ENCODE results near the gene ZFP69B.

ZFP69B gene

DNA sequence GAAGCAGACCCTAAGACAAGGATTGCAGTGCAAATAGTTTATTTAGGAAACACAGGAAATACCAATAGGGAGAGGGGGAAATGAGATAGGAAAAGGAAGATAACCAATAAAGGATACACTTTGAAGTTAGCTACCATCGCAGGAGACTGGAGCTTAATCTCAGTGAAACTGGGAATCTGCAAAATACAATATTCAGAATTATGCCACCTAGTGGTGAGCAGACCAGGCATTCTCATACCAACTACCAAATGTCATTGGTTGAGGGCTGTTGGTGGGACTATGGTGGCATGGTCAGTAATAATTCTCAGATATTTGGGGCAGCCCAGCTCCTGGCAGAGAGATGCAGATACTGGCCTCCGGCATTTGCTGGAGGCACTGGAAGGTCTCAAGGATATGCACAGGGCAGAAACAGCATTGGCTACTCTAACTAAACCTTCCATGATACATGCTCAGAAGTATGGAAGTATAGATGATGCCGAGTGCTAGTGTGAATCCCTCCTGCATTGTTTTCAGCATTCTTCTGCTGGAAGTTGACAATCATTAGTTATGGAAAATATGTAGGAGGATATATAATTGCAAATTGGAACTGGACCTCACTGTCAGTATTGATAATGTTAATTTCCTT, 11.8 kb upstream of the ZFP69B start:
- DNase-seq (ENCODE audit: low read depth) = peak; percentile 69
- Histone ChIP-seq H3K36me3 (ENCODE audit: control insufficient read depth, insufficient read depth, low read length, severe bottlenecking) (no peaks in the 10 kb centered on the region), H3K4me3 (ENCODE audit: low read length) (no peak overlapping the region), H3K27me3 (replicated peaks; ENCODE audit: control insufficient read depth, insufficient read depth, low read length) (no peaks in the 10 kb centered on the region), H3K9ac (ENCODE audit: low read length) (no peak overlapping the region), H3K4me1 (ENCODE audit: control insufficient read depth, insufficient read depth, low read length) (peaks cover 3% of the 10 kb centered on the region), H3K9me3 (ENCODE audit: control insufficient read depth, low read length) (no peaks in the 10 kb centered on the region)

DNA sequence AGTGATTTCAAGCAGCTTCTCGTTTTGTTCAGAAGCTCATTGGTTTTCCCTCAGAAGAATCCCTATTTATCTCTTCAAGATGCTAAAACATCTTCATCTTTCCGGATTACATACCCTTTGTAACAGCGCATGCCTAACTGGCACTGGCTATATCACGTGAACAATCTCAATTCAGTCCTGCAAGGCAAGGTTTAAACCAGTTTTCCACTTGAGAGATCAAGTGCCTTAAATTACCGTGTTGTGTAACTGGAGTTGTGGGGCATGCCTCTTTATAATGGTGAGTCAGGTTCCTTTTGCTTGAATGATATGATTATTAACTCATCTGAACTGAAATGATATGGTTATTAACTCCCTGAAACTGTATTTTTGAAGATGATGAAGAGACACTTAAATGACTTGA, 11.0 kb upstream of the ZFP69B start:
- no peak overlapping the region for H3K4me3 ChIP-seq (ENCODE audit: low read length)
- no peak overlapping the region for H3K9ac ChIP-seq (ENCODE audit: low read length)

DNA sequence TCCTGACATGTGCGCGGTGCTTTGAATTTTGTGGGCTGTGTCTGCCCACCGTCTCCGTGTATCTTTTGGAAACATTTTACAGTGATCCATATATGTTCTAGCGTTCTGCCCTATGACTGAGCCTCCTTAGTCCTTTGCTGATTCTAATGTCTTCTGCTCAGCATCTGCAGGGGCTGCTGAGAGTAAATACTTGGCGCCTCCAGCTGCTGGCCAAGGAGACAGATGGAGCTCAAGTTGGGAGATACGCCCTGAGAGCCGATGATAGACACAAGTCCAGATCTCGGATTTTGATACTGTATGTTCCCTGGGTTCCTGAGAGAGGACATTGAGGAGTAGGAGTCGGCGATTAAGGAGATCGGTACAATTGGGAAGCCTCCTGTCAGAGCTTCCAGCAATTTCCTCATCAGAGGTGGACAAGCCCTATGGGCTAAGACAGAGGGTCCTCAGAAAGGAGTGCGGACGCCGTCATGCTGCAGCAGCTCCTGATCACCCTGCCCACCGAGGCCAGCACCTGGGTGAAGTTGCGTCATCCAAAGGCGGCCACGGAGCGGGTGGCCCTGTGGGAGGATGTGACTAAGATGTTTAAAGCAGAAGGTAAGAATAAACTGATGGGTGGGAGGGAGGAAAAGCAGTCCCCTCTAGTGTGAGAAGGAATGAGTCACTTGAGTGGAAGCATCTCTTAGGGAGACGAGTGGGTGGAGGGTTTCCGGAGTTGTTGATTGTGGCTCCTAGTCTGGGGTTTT, 390 bp downstream of the ZFP69B start:
- Histone ChIP-seq H3K4me3 (ENCODE audit: low read length) (peak overlapping the region; percentile 89), H3K9ac (ENCODE audit: low read length) (peak overlapping the region; percentile 90), H3K36me3 (ENCODE audit: control insufficient read depth, insufficient read depth, low read length, severe bottlenecking) (peaks cover 2% of the 10 kb centered on the region), H3K4me1 (ENCODE audit: control insufficient read depth, insufficient read depth, low read length) (peaks cover 9% of the 10 kb centered on the region), H3K9me3 (ENCODE audit: control insufficient read depth, low read length) (peaks cover 20% of the 10 kb centered on the region), H3K27me3 (replicated peaks; ENCODE audit: control insufficient read depth, insufficient read depth, low read length) (no peaks in the 10 kb centered on the region)
- peak; percentile 48 for DNase-seq (ENCODE audit: low read depth)

More for the DNA sequence above, 11.0 kb upstream of the ZFP69B start:
- no peaks in the 10 kb centered on the region for H3K36me3 ChIP-seq (ENCODE audit: control insufficient read depth, insufficient read depth, low read length, severe bottlenecking)
- H3K4me1 ChIP-seq (ENCODE audit: control insufficient read depth, insufficient read depth, low read length) = no peaks in the 10 kb centered on the region
- no peak for DNase-seq (ENCODE audit: low read depth)
- no peaks in the 10 kb centered on the region for H3K27me3 ChIP-seq (replicated peaks; ENCODE audit: control insufficient read depth, insufficient read depth, low read length)
- H3K9me3 ChIP-seq (ENCODE audit: control insufficient read depth, low read length) = no peaks in the 10 kb centered on the region

DNA sequence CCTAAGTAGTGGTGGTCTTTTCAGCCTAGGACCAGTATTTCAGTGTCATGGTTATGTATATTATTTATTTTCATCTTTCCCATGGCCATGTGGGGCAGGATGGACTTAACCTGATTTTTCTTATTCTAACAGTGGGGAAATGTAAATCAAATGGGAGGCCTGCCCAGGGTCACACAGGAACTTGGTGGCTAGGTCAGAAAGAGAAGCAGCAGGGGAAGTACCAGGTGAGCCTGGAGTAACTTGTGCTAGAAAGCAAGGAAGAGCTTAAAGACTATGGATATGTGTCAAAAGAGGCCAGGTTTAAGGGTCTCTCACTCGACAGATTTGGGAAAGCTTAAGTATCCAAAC, 936 bp downstream of the ZFP69B start:
- H3K9me3 ChIP-seq (ENCODE audit: control insufficient read depth, low read length) = peaks cover 23% of the 10 kb centered on the region
- no peak for DNase-seq (ENCODE audit: low read depth)
- peak overlapping the region; percentile 89 for H3K4me3 ChIP-seq (ENCODE audit: low read length)
- no peak overlapping the region for H3K9ac ChIP-seq (ENCODE audit: low read length)
- no peaks in the 10 kb centered on the region for H3K27me3 ChIP-seq (replicated peaks; ENCODE audit: control insufficient read depth, insufficient read depth, low read length)
- H3K36me3 ChIP-seq (ENCODE audit: control insufficient read depth, insufficient read depth, low read length, severe bottlenecking) = peaks cover 3% of the 10 kb centered on the region
- H3K4me1 ChIP-seq (ENCODE audit: control insufficient read depth, insufficient read depth, low read length) = peaks cover 9% of the 10 kb centered on the region

DNA sequence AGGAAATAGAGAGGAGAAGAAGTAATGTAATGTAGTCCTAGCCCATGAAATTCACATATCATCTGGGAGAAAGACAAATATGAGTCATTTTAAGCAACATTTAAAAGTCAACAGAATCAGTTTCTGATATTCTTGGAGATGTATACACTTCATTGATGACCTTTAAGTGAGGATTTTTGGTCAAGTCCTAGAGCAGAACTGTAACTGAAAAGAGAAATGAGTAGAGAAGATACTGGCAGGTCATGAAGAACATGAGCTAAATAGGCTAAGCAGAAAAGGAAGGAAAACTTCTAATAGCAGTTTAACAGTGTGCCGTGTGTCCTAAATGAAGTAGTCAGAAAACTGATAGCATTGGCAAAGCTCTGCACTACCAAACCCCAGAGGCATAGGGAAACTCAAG, 4.6 kb downstream of the ZFP69B start:
- peaks cover 59% of the 10 kb centered on the region for H3K9me3 ChIP-seq (ENCODE audit: control insufficient read depth, low read length)
- H3K4me3 ChIP-seq (ENCODE audit: low read length) = peak overlapping the region; percentile 1

DNA sequence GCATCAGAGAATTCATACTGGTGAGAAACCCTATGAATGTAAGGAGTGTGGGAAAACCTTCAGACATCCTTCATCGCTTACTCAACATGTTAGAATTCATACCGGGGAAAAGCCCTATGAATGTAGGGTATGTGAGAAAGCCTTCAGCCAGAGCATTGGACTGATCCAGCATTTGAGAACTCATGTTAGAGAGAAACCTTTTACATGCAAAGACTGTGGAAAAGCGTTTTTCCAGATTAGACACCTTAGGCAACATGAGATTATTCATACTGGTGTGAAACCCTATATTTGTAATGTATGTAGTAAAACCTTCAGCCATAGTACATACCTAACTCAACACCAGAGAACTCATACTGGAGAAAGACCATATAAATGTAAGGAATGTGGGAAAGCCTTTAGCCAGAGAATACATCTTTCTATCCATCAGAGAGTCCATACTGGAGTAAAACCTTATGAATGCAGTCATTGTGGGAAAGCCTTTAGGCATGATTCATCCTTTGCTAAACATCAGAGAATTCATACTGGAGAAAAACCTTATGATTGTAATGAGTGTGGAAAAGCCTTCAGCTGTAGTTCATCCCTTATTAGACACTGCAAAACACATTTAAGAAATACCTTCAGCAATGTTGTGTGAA, 12.8 kb downstream of the ZFP69B start:
- Histone ChIP-seq H3K4me3 (ENCODE audit: low read length) (peak overlapping the region; percentile 64), H3K36me3 (ENCODE audit: control insufficient read depth, insufficient read depth, low read length, severe bottlenecking) (peaks cover 52% of the 10 kb centered on the region), H3K27me3 (replicated peaks; ENCODE audit: control insufficient read depth, insufficient read depth, low read length) (no peaks in the 10 kb centered on the region), H3K9ac (ENCODE audit: low read length) (no peak overlapping the region), H3K9me3 (ENCODE audit: control insufficient read depth, low read length) (peaks cover 99% of the 10 kb centered on the region), H3K4me1 (ENCODE audit: control insufficient read depth, insufficient read depth, low read length) (no peaks in the 10 kb centered on the region)
- no peak for DNase-seq (ENCODE audit: low read depth)

More for the DNA sequence above, 4.6 kb downstream of the ZFP69B start:
- Histone ChIP-seq H3K9ac (ENCODE audit: low read length) (no peak overlapping the region), H3K36me3 (ENCODE audit: control insufficient read depth, insufficient read depth, low read length, severe bottlenecking) (peaks cover 37% of the 10 kb centered on the region), H3K27me3 (replicated peaks; ENCODE audit: control insufficient read depth, insufficient read depth, low read length) (no peaks in the 10 kb centered on the region), H3K4me1 (ENCODE audit: control insufficient read depth, insufficient read depth, low read length) (peaks cover 6% of the 10 kb centered on the region)
- DNase-seq (ENCODE audit: low read depth) = no peak

DNA sequence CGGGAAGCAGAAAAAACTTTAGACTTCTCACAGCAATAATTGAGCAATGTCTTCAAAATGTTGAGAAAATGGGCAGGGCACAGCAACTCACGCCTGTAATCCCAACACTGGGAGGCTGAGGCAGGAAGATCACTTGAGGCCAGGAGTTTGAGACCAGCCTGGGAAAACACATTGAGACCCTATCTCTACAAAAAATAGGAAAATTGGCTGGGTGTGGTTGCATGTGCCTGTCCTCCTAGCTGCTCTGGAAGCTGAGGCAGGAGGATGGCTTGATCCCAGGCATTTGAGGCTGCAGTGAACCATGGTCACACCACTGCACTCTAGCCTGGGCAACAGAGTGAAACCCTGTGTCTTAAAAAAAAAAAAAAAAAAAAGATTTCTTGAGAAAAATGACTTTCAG, 19.1 kb downstream of the ZFP69B start:
- Histone ChIP-seq H3K4me1 (ENCODE audit: control insufficient read depth, insufficient read depth, low read length) (no peaks in the 10 kb centered on the region), H3K36me3 (ENCODE audit: control insufficient read depth, insufficient read depth, low read length, severe bottlenecking) (peaks cover 6% of the 10 kb centered on the region), H3K27me3 (replicated peaks; ENCODE audit: control insufficient read depth, insufficient read depth, low read length) (no peaks in the 10 kb centered on the region), H3K4me3 (ENCODE audit: low read length) (peak overlapping the region; percentile 22), H3K9ac (ENCODE audit: low read length) (no peak overlapping the region), H3K9me3 (ENCODE audit: control insufficient read depth, low read length) (peaks cover 86% of the 10 kb centered on the region)
- no peak for DNase-seq (ENCODE audit: low read depth)

DNA sequence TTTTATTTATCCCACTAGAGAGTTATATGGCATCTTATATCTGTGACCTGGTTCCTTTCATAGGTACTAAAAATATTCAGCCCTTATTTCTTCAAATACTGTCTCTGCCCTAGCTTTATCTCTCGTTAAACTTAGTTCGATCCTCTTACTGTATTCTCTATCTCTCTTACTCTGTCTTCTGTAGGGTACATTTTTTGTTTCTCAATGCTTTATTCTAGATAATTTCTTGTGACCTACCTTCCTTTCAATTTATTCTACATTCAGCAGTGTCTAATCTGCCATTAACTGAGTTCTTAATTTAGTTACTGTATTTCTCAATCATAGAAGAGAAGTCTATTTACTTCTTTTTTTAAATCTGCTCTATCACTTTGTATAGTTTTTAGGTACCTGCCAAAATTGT, 25.0 kb downstream of the ZFP69B start:
- DNase-seq (ENCODE audit: low read depth) = no peak
- H3K9ac ChIP-seq (ENCODE audit: low read length) = no peak overlapping the region
- H3K36me3 ChIP-seq (ENCODE audit: control insufficient read depth, insufficient read depth, low read length, severe bottlenecking) = no peaks in the 10 kb centered on the region
- peaks cover 9% of the 10 kb centered on the region for H3K4me1 ChIP-seq (ENCODE audit: control insufficient read depth, insufficient read depth, low read length)
- no peaks in the 10 kb centered on the region for H3K27me3 ChIP-seq (replicated peaks; ENCODE audit: control insufficient read depth, insufficient read depth, low read length)
- H3K9me3 ChIP-seq (ENCODE audit: control insufficient read depth, low read length) = peaks cover 47% of the 10 kb centered on the region
- peak overlapping the region; percentile 35 for H3K4me3 ChIP-seq (ENCODE audit: low read length)

DNA sequence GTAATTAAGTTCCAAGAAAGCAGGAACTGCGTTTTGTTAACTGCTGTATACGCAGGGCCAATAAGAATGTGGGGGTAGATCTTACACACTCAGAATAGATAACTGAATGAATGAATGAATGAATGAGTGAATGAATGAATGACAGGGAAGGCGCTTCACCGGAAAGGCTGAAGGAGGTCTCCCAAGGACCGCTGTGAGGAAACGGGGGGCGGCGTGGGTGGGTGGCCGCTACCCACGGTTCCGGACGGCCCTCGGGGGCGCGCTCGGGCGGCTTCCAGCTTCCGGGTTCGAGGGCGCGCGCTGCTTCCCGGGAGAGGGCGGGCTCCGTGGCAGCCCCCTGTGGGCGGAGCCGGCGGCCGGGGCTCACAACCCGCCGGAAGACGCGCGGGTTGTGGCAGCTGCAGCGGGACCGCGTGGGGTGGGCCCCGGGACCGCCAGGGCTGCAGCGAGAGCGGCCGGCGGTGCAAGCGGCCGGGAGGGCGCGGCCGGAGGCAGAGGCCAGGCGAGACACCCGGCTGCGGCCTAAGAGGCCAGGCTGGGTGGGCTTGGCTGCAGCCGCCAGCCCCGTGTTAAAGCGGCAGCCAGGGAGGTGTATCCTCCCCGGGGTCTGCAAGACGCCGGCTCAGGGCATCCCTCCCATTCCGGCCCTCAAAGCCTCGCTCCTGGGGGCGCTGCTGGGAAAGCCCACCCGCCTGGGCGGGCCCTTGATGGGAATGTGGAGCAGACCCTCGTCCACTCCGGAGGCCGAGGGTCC, 26.8 kb downstream of the ZFP69B start, which contains the start of gene ZFP69:
Gene ZFP69, plus strand, starts transcription at position 367 of the 754 bp plus-strand sequence. CDS start 2,072 bp downstream, outside the sequence.
- Histone ChIP-seq H3K9me3 (ENCODE audit: control insufficient read depth, low read length) (peaks cover 40% of the 10 kb centered on the region), H3K27me3 (replicated peaks; ENCODE audit: control insufficient read depth, insufficient read depth, low read length) (no peaks in the 10 kb centered on the region), H3K4me3 (ENCODE audit: low read length) (peak within 1 kb of the TSS; percentile 93), H3K9ac (ENCODE audit: low read length) (peak within 1 kb of the TSS; percentile 89), H3K36me3 (ENCODE audit: control insufficient read depth, insufficient read depth, low read length, severe bottlenecking) (peaks cover 3% of the 10 kb centered on the region), H3K4me1 (ENCODE audit: control insufficient read depth, insufficient read depth, low read length) (peaks cover 9% of the 10 kb centered on the region)
- DNase-seq (ENCODE audit: low read depth) = peak; percentile 87

DNA sequence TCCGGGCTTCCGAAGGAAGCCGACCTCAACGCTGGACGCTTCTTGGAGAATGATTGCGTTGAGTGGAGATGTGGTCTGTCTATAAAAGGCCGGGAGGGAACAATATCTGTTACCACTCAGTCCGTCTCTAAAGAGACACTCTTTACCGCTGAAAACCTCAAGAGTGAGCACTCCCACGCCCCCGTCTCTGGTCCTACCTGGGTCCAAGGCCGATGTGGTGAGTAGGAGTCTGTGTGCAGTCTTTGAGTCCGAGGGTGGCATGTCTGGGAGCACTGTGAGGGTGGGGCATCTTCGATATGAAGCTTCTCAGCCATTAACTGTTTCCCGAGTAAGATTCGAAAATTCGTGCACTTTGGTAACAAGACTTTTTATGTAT, 27.4 kb downstream of the ZFP69B start:
- Histone ChIP-seq H3K4me1 (ENCODE audit: control insufficient read depth, insufficient read depth, low read length) (peaks cover 9% of the 10 kb centered on the region), H3K9ac (ENCODE audit: low read length) (peak overlapping the region; percentile 89), H3K9me3 (ENCODE audit: control insufficient read depth, low read length) (peaks cover 40% of the 10 kb centered on the region), H3K4me3 (ENCODE audit: low read length) (peak overlapping the region; percentile 93), H3K36me3 (ENCODE audit: control insufficient read depth, insufficient read depth, low read length, severe bottlenecking) (peaks cover 8% of the 10 kb centered on the region), H3K27me3 (replicated peaks; ENCODE audit: control insufficient read depth, insufficient read depth, low read length) (no peaks in the 10 kb centered on the region)
- DNase-seq (ENCODE audit: low read depth) = peak; percentile 47

DNA sequence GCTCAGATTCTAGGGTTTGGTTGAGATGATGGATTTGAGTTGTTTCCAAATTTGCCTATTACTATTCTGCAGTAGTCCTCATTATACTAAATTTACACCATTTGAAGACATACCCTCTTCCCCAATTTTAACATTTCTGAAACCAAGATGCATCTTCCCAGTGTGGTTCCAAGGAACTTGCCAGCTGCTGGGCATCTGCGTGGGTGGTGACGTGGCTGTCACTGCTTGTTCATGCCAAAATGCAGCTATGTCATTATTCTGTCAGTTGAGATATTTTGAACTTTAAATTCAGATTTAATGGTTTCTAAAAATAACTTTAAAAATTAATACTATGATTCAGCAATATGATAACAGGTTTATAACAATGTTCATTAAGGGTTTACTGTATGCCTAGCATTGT, 28.0 kb downstream of the ZFP69B start:
- Histone ChIP-seq H3K36me3 (ENCODE audit: control insufficient read depth, insufficient read depth, low read length, severe bottlenecking) (peaks cover 12% of the 10 kb centered on the region), H3K4me1 (ENCODE audit: control insufficient read depth, insufficient read depth, low read length) (peaks cover 9% of the 10 kb centered on the region), H3K27me3 (replicated peaks; ENCODE audit: control insufficient read depth, insufficient read depth, low read length) (no peaks in the 10 kb centered on the region), H3K4me3 (ENCODE audit: low read length) (peak overlapping the region; percentile 93), H3K9ac (ENCODE audit: low read length) (peak overlapping the region; percentile 89), H3K9me3 (ENCODE audit: control insufficient read depth, low read length) (peaks cover 33% of the 10 kb centered on the region)
- DNase-seq (ENCODE audit: low read depth) = no peak
